Measurements from ENCODE around the gene PRMT1.
"Not testable (repeated sequence)": the region's sequence is repeated elsewhere in the genome, so short reads cannot be mapped to it uniquely, and the experiment has no call there.

PRMT1 gene

DNA sequence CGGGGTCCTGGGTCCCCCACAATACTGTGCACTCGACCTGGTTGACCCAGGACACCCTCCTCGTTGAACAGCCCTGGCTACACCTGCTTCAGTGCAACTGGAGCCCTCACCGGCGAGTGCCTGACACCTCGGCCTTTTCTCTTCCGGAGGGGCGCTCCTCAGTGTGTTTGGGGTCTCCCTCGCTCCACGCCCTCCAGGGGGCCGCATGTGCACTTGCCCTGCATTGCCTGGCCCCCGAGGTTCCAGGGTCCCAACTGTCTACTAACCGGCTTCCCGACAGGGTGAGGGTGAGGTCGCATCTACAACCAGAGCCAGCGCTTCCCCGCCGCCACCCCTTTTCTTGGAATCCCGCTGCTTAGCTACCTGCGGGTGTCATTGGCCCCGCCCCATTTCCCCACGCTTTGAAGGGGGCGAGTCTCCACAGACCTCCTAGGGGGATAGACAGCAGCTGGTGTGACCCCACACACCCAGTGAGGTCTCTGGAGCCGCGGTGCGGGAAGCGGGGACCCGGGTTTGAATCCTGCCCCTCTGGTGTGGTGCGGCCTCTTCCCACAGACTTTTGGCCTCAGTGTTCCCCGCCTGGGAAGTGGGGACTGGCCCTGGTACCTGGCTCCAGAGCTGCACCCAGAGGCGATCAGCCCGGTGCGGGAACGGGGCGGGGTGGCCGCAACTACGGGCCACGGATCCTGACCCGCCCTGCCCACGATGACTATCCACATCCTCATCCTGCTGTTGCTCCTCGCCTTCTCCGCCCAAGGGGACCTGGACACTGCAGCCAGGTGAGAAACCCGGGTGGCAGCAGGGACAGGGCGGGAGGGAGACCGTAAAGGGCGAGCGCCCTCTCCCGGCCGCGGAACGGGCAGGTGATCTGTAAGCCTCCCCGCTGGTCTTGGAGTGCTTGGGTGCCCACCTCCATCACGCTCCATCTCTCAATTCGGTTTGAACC is 12.3 kb downstream of the PRMT1 start, which contains the start of gene ADM5:
Gene ADM5, plus strand, starts transcription at position 462 of the 946 bp plus-strand sequence. Its CDS starts 244 bp downstream, at position 706.
- ATAC-seq: peak; percentile 21 to 27

DNA sequence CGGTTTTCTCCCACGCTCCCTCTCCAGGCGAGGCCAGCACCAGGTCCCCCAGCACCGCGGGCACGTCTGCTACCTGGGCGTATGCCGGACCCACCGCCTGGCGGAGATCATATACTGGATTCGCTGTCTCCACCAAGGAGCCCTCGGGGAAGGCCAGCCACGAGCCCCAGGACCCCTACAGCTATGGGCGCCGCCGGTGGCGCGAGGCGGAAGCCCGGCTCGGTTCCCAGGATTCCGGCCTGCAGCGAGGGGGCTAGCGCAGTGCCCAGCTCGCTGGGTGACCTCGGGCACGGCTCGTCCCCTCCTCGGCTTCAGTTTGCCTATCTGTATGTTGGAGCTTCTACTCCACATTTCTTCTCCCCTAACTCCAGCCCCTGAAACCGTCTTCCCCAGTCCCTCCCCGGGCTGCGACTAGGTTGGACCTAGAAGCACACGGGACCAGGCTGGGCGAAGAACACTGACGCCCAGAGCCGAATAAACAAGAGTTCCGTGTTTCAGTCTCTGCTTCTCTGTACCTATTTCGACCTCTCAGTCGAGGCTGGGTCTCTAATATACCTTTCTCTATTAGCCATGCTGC is 13.1 kb downstream of the PRMT1 start:
- ATAC-seq: peak; percentile 4 to 7

DNA sequence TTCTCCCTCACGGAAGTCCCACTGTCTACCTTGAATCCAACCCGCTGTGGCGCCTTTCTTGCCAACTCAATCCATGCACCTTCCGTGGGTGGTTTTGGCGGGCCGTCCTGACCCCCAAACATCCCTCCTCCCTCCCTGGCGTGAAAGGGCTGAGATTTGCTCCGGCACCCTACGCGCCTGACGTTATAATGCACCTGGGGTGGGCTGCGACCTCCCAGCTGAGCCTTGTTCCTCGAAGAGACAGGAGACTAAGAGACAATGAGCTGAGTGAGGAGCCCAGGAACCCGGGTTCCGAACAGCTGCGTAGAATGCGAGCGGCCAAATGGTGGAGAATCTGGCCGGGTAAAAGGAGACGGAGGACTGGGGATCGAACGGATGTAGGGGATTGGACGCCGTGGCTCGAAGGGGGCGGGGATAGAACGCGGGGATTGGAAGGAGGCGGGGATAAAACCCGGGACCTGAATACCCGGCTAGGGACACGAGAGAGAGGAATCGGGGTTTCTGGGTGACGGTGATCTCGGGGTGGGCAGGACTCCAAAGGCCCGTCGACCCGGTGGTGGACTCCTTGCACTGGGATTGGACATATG is 13.7 kb downstream of the PRMT1 start, which contains the start of gene CPT1C:
Gene CPT1C, plus strand, starts transcription at position 461 of the 587 bp plus-strand sequence. CDS start 1,137 bp downstream, outside the sequence.
- peak; percentile 63 to 65 for ATAC-seq

DNA sequence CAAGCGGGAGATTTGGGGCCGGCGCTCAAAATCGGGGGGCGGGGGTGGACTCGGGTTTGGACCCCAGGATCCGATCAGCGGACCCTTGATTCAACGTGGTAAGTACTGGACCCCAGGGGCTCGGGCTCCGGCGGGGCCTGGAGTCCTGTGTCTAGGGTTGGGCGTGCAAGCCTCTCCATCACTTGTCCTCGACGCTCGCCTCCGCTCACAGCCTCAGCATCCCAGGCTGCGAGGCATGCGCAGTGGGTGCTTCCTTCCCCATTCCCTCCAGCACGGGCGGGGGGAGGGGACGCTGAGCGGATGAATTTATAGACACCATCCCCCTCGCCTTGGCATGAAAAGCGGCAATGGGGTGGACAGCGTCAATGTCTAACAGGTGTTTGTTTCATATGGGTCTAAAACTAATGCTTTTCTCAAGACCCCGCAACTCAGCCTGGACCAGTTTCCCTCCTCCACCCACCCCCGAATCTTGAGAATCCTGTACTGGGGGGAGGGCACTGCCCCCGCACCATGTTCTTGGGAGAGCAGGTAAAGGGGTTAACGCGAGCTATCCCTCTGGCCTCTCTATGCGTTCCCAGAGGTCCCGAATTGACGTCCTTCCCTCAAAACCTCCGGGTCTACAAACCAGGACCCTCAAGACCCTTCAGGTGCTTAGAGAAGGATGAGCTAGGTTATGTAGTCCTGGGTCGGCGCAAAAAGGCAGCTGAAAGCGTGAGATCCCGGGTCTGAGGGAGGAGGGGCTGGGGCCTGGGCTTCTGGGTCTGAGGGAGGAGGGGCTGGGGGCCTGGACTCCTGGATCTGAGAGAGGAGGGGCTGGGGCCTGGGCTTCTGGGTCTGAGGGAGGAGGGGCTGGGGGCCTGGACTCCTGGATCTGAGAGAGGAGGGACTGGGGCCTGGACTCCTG is 14.4 kb downstream of the PRMT1 start:
- ATAC-seq: peak; percentile 14 to 31

DNA sequence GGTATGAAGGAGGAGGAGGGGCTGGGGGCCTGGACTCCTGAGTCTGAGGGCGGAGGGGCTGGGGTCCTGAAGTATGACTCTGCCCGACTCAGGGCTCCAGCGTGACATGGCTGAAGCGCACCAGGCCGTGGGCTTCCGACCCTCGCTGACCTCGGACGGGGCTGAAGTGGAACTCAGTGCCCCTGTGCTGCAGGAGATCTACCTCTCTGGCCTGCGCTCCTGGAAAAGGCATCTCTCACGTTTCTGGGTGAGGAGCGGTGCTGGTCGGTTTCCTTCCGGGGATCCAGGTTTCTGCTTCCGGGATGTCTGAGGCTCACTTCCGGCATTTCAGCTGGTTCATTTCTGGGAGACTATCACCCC is 15.1 kb downstream of the PRMT1 start:
- no peak for ATAC-seq

DNA sequence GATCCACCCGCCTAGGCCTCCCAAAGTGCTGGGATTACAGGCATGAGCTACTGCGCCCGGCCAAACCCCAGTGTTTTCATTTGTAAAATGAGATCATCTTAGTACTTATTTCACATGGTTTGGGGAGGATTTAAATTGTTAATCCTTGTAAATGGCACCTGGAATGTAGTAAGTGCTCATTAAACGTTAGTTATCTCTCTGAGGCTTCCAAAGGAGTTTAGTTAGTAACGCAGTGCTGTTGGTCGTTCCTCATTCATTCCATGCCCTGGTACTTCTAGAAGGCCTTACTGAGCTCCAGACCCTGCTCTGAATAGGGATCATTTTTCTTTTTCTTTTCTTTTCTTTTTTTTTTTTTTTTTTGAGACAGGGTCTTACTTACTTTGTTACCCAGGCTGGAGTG is 19.0 kb downstream of the PRMT1 start:
- ATAC-seq: no peak

DNA sequence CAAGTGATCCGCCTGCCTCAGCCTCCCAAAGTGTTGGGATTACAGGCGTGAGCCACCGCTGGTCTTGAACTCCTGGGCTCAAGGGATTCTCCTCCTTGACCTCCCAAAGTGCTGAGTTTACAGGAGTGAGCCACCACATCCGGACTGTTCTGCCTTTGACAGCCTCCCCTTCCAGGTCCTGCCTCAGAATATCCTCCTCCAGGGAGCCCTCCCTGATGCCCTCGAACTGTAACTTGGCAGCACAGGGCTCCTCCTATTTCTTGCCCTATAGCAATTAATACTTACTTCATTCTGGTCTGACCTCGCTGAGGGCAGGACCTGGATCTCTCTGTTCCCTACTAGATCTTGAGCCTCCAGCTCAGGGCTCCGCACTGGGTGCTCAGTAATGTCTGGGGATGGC is 19.8 kb downstream of the PRMT1 start:
- no peak for ATAC-seq

DNA sequence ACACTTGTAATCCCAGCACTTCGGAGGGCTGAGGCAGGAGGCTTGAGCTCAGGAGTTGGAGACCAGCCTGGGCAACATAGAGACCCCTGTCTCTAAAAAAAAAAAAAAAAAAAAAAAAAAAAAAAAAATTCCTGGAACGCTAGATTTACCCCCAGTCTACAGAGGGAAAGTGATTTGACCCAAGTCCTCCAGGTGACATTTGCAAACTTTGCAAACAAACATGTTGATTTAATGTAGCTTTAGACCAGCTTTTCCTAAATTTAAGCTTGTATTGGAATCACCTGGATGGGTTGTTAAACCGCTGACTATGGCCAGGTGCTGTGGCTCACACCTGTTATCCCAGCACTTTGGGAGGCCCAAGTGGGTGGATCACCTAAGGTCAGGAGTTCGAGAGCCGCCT is 22.3 kb downstream of the PRMT1 start:
- no peak for ATAC-seq

DNA sequence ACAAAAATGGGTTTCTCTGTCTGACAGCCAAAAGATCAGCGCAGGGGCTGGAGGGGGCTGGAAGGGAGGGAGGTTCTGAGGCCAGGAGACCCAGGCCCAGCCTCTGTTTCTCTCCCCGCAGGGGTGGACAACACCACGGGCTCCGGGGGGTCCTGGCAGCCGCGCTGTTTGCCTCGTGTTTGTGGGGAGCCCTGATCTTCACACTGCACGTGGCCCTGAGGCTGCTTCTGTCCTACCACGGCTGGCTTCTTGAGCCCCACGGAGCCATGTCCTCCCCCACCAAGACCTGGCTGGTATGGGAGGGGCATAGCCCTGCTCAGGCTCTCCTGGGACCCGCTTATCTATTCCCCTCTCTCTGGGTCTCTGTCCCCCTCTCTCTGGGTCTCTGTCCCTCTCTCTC is 23.5 kb downstream of the PRMT1 start:
- ATAC-seq: no peak

DNA sequence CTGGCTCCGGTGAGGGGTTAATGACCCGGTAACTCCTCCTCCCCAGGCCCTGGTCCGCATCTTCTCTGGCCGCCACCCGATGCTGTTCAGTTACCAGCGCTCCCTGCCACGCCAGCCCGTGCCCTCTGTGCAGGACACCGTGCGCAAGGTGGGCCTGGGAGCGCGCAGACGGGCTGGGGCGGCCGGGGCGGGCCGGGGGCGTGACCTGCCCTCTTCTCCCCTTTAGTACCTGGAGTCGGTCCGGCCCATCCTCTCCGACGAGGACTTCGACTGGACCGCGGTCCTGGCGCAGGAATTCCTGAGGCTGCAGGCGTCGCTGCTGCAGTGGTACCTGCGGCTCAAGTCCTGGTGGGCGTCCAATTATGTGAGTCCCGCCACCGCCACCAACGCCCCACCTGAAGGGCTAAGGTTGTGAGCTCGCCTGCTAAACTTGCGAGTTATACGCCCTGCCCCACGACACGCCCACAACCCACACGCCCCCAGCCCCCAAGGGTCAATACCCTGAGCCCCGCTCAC is 24.3 kb downstream of the PRMT1 start:
- no peak for ATAC-seq

DNA sequence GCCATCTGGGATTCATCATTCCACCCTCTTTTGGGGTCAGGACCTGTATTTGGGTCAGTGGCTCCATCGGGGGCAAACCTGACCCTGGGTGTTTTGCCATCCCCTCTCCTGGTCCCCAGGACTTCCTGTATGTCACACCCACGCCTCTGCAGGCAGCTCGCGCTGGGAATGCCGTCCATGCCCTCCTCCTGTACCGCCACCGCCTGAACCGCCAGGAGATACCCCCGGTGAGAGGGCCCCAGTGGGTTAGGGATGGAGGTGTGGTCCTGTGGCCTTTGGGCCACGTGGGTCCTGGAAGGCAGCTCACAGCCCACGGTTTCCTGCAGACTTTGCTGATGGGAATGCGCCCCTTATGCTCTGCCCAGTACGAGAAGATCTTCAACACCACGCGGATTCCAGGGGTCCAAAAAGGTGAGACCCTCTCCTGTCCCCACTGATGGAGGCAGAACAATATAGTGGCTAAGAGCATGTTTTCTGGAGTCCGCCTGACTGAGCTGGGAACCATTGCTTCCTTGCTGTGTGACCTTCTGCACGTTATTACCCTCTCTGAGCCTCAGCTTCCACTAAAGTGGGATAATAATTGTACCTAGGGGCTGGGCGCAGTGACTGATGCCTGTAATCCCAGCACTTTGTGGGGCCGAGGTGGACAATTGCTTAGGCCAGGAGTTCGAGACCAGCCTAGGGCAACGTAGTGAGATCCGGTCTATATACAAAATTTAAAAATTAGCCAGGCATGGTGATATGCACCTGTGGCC is 28.0 kb downstream of the PRMT1 start:
- ATAC-seq: no peak

DNA sequence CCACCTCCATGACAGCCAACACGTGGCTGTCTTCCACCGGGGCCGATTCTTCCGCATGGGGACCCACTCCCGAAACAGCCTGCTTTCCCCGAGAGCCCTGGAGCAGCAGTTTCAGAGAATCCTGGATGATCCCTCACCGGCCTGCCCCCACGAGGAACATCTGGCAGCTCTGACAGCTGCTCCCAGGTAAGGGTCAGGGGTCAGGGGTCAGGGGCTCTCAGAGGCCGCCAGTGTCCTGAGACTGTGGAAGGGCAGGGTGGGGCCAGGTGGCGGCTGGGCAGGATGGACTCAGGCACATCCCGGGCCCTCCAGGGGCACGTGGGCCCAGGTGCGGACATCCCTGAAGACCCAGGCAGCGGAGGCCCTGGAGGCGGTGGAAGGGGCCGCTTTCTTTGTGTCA is 28.8 kb downstream of the PRMT1 start:
- no peak for ATAC-seq

DNA sequence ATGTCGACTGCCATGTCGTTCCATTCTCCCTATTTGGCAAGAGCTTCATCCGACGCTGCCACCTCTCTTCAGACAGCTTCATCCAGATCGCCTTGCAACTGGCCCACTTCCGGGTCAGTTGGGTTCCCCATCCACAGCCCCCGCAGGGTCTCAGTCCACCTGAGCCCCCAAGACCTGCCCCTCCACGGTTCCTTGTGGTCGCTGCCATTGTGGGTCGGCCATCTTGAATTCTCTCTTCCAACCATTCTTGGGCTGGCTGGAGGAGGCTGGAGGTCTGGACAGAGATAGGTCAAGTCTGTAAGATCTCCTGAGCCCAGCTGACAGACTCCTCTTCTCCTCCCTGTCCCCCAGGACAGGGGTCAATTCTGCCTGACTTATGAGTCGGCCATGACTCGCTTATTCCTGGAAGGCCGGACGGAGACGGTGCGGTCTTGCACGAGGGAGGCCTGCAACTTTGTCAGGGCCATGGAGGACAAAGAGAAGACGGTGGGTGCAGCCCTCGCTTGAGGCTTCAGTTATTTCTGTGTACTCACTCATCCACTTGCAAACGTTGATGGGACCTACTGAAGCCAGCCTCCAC is 33.4 kb downstream of the PRMT1 start:
- ATAC-seq: no peak

DNA sequence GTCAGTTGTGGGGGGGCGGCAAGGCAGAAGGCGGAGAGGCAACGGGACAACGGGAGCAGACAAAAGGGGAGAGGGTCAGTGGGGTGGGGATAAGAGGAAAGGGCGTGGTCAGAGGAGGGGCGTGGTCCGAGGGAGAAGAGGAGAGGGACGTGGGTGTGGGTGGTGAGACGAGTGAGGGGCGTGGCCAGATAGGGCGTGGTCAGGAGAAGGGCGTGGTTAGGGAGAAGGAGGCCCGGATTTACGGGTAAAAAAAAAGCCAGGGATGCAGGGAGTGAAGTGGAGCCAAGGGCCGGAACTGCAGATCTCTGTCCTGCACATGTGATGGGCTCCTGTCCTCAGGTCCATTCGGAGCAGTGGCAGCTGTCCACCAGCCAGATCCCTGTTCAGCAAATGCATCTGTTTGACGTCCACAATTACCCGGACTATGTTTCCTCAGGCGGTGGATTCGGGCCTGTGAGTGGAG is 35.4 kb downstream of the PRMT1 start:
- ATAC-seq: no peak

DNA sequence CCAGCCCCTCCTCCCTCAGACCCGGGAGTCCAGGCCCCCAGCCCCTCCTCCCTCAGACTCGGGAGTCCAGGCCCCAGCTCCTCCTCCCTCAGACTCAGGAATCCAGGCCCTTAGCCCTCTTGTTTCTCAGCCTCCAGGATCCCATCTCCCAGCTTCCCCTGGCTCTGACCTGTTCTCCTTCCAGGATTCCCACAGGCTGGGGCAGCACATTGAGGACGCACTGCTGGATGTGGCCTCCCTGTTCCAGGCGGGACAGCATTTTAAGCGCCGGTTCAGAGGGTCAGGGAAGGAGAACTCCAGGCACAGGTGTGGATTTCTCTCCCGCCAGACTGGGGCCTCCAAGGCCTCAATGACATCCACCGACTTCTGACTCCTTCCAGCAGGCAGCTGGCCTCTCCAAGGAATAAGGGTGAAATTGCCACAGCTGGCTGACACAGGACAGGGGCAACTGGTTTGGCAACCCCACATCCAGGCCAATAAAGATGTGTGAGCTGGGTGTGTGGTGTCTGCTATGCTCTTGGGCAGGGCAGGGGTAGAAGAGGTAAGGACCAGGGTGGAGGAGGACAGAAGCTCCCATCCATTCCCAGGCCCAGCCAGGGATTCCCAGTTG is 36.3 kb downstream of the PRMT1 start:
- ATAC-seq: no peak

DNA sequence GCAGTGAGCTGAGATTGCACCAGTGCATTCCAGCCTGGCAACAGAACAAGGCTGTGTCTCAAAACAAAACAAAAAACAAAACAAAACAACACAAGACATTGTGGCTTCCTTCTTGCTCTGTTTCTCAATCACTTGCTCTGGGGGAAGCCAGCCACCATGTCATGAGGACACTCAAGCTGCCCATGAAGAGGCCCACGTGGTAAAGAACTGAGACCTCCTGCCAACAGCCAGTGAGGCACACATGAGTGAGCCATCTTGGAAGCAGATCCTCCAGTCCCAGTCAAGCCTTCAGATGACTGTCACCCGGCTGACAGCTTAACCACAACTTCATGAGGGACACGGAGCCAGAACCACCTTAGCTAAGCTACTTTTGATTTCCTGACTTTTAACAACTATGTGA is 39.1 kb downstream of the PRMT1 start:
- ATAC-seq: no peak

DNA sequence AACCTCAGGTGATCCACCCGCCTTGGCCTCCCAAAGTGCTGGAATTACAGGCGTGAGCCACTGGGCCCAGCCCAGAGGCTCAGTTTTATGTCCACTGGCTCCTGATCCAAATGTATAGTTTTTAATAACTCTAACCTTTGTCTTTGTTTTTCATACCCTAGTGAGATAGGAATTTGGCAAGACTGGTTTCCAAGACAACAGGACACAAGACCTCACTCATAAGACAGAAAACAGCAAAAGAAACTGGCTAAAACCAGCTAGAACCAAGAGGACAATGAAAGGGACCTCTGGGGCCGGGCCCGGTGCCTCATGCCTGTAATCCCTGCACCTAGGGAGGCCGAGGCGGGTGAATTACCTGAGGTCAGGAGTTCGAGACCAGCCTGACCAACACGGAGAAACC is 41.4 kb downstream of the PRMT1 start:
- ATAC-seq: no peak

DNA sequence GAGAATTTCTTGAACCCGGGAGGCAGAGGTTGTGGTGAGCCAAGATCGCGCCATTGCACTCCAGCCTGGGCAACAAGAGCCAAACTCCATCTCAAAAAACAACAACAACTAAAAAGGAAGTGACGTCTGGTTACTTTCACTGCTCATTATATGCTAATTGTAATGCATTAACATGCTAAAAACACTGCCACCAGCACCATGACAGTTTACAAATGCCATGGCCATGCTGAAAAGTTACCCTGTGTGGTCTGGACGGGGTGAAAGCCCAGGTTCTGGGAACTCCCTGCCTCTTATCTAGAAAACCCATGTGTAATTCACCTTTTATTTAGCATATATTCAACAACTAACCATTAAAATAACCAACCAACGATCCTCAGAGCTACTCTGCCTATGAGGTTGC is 41.9 kb downstream of the PRMT1 start:
- ATAC-seq: no peak

DNA sequence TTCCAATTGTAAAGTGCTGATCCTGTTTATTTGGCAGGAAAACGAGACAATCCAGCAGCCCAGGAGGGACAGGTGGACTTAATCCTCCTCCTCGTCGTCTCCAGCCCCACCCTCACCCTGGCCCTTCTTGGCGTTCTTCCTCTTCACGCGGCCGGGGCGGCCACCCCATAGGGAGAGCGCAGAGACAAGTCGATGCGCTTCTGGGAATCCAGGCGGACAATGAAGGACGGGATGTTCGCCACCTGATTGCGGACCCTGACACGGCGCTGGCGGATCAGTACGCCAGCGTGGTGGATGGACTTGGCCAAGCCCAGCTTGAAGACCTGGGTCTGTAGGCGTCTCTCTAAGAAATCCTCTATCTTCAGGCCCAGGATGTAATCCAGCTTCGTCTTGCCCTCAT is 42.3 kb downstream of the PRMT1 start:
- ATAC-seq: not testable (repeated sequence)

DNA sequence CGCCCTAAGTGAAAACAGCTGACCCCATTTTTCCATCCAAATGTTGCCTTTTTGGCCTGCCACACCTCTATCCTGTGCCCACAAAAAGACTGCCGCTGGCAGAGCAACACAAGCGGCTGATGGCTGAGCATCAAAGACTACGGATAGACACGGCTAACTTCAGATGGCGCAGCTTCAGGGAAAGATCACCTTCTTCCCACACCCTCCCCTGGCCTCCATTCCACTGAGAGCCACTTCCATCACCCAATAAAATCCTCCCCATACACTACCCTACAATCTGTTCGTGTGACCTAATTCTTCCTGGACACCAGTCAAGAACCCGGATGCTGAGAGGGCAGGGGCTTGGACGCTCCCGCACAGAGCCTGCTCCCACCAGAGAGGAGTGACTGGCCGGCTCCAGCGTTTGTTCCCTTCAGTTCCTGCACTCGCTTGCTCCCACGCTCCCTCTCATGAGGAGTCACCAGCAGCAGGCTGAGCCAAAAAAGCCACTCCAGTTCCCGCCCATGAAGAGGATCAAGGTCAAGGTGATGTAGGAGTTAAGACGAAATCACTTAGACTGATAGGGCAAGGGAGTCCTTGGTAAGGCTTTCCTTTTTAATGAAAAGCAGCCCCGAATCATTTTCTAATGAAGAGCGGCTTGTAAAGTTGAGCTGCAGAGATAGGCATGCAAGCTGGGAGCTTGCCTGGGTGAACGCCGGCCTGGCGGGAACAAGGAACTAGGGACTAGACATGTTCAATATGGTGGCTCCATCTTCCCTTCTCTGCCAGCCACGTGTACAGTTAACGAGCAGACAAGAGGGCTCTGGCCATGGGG is 50.4 kb downstream of the PRMT1 start:
- no peak for ATAC-seq

Measured in activated CD4-positive, CD25-positive, alpha-beta regulatory T cell treated with anti-CD3 and anti-CD28 coated beads, Interleukin-2, amount 50 U/mL, for 24 hours (primary cell).